HG03025 (cell line): ENCODE measurements around the gene VASP.
"Not testable (repeated sequence)": the region's sequence is repeated elsewhere in the genome, so short reads cannot be mapped to it uniquely, and the experiment has no call there.

Experiments
- ATAC-seq: cut with Tn5 transposase; IDR thresholded peaks from one replicate; pipeline ENCODE4 v1.9.1; 2021; ENCODE audit warnings: mild to moderate bottlenecking, moderate library complexity; ENCODE audit not compliant: unreplicated experiment, low FRiP score

Gene VASP

DNA sequence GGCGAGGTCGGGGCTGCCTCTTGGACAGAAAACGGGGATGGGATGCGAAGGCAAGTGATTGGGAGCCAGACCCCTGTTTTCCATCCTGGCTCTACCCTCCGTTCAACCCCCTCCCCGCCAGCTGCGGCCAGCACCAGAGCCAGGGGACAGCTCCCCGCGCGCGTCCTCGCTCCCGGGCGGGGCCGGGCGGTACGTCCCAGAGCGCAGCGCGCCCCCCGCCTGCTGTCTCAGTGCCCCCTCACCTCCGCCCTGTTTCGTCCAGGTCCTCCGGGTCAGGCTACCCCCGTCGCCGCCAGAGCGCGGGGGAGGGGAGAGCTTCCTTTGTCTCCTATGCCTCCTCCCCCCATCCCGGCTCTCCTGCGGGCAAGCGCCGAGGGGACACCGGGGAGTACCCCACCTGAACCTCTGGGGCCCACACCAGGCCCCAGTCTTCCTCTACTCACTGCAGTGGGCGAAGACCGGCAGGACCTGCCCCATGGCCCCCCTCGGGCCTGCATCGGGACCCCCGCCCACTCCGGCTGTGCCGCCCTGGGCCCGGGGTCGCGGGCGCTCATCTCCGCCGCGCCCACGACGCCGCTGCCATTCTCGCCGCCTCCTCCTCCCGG lies 10.8 kb upstream of the VASP start:
- ATAC-seq = no peak

- no peak for ATAC-seq
These were observed 9.5 kb upstream of the VASP start for GRCh38 chr19:45497791-45498190.

DNA sequence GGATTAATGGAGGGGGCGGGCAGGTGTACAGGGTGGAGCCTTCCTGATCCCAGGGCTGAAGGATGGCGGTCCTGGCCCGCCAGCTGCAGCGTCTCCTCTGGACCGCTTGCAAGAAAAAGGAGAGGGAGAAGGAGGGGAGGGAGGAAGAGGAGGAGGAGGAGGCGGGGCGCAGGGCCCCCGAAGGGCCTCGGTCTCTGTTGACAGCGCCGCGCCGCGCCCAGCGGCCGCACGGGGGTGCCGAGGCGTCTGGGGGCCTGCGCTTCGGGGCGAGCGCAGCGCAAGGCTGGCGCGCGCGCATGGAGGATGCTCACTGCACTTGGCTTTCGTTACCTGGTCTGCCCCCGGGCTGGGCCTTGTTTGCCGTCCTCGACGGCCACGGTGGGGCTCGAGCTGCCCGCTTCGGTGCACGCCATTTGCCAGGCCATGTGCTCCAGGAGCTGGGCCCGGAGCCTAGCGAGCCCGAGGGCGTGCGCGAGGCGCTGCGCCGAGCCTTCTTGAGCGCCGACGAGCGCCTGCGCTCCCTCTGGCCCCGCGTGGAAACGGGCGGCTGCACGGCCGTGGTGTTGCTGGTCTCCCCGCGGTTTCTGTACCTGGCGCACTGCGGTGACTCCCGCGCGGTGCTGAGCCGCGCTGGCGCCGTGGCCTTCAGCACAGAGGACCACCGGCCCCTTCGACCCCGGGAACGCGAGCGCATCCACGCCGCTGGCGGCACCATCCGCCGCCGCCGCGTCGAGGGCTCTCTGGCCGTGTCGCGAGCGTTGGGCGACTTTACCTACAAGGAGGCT lies 8.7 kb upstream of the VASP start, which contains the start of gene PPM1N:
PPM1N (plus strand) TSS at position 33 of the 785 bp plus-strand sequence; CDS start at position 63, 30 bp downstream.
- ATAC-seq = no peak

DNA sequence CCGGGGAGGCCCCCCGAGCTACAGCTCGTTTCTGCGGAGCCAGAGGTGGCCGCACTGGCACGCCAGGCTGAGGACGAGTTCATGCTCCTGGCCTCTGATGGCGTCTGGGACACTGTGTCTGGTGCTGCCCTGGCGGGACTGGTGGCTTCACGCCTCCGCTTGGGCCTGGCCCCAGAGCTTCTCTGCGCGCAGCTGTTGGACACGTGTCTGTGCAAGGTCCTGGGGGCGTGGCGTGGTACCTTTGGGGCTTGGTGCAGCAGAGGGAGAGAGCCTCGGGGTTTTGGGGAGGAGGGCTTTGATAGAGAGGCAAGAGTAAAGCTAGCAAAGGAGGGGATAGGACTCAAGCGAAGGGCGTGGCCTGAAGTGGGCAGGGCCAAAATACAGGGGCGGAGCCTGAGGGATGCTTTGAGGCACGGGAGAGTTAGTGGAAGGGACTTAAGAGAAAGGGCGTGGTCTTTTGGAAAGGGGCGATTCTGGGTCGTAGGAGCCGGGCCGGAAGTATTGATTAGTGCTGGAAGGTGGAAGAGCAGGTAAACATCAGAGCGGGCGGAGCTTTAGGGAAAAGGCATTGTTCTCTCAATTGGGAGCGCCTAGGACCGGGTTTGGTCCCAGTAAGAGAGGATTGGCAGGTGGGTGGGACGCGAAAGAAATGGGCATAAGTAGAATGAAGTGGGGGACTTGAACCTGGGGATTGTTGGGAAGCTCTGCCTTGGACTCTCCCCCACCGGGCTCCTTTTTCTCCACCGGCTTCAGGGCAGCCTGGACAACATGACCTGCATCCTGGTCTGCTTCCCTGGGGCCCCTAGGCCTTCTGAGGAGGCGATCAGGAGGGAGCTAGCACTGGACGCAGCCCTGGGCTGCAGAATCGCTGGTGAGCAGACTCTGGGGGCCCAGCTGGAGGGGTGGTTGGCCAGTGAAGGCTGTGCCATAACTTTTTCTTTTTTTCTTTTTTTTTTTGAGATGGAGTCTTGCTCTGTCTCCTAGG lies 7.8 kb upstream of the VASP start:
- ATAC-seq = no peak

DNA sequence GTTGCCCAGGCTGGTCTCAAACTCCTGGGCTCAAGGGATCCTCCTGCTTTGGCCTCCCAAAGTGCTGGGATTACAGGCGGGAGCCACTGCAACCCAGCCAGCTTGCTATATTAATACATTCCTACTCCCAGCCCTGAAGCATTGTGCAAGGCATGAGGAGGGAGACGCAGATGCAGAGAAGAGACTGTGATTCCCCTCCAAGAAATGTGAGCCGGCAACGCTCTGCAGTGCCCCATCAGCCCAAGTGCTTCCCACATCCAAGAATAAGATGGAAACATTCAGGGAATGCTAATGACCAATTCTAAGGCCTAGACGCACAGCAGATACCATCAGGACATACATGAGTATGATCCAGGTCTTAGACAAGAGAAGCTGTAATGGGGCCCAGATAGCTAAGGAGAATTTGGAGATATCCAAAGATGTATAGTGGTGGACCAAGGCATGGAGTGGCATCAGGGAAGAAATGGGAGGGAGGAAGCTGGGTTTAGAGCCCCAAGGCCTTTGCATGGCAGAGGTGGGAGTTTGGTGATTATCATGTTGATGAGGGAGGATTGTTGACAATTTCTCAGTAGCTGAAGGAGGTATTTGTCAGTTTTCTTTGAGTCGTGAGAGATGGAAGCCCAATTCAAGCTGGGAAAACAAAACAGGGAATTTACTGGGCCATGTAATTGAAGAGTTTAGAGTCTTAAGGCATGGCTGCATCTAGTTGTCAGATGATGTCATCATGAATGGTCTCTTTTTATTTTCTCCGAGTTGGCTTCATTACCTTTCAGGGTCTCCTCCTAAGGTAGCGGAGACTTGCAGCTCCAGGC lies 6.2 kb upstream of the VASP start:
- no peak for ATAC-seq

- ATAC-seq = no peak
These were observed 5.6 kb upstream of the VASP start for GRCh38 chr19:45501730-45502014.

DNA sequence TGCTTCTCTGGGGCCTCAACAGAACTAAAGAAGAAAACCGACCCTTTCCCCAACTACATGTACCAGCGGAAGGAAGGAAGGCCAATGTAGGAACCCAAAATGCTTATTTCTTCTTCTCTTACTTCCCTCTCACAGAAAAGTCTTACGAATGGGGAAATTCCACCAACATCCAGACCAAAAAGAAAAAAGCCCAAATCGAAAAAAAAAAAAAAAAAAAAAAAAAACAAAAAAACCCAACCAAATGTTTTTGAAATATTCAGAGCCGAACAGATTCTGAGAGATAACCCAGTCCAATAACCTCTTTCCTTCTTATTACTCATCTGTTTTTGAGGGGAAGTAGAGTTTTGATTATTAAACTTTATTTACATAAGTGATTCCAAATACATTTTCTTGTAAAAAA lies 5.2 kb upstream of the VASP start:
- no peak for ATAC-seq

- no peak for ATAC-seq
These were observed 3.4 kb upstream of the VASP start for GRCh38 chr19:45503909-45504308.

DNA sequence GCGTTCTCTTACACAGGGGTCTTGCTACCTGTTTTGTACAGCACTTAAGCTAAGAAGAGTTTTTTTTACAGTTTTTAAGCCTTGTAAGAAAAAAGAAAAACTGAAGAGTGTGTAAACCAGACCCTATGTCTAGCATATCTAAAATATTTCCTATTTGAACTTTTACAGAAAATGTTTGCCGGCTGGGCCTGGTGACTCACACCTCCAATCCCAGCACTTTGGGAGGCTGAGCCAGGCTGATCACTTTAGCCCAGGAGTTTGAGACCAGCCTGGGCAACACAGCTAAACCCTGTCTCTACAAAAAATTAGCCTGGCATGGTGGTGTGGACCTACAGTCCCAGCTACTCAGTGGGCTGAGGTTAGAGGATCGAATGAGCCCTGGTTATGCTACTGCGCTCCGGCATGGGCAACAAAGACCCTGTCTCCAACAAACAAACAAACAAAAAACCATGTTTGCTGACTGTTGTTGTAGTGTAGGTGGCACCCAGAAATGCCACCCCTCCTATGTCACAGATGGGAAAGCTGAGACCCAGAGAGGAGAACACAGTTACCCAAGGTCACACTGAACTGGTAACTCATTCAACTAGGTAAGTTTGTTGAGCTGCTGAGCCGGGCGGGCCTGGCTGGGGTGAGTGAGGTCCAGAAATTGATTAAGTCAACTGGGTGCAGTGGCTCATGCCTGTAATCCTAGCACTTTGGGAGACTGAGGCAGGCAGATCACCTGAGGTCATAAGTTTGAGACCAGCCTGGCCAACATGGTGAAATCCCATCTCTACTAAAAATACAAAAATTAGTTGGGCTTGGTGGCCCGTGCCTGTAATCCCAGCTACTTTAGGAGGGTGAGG lies 1.9 kb upstream of the VASP start:
- no peak for ATAC-seq

DNA sequence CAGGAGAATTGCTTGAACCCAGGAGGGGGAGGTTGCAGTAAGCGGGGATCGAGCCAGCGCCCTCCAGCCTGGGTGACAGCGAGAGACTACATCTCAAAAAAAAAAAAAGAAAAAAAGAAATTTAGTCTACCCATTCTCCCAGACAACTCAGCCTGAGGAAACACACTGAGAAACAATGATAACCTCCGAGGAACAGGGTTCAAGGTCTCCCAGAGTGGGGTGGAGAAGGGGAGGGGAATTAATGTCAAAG lies 1.4 kb upstream of the VASP start:
- no peak for ATAC-seq

DNA sequence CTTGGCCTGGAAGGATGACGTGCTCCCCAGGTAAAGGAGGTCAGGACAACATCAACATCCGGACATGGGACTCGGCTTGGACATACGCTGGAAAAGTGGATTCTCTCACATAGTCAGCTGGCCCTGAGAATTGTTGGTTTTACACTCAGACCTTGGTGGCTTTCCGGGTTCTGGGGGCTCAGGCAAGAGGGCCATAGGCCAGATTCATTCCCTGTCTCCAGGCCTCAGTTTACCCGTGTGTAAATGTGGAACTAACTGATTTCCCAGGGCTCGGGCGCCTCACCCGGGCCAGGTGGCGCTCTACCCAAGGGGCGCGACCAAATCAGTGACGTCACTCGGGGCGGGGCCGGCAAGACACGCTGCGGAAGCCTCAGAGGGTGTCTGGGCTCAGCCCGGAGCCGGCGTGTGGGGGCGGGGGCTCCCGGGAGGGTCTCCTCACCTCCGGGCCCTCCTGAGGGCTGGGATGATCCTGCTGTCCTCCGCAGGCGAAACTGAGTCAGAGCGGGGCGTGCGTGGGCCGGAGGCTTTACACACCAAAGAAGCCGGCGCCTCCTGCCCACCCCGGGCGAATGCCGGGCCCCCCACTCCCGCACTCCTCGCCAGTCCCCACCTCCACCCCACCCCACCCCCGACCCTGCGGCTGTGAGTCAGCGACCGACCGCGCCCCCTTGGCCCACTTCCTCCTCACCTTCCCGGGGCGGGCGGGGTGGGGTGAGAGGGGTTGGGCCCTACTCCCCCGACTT lies 862 bp upstream of the VASP start:
- peak; percentile 43 for ATAC-seq

DNA sequence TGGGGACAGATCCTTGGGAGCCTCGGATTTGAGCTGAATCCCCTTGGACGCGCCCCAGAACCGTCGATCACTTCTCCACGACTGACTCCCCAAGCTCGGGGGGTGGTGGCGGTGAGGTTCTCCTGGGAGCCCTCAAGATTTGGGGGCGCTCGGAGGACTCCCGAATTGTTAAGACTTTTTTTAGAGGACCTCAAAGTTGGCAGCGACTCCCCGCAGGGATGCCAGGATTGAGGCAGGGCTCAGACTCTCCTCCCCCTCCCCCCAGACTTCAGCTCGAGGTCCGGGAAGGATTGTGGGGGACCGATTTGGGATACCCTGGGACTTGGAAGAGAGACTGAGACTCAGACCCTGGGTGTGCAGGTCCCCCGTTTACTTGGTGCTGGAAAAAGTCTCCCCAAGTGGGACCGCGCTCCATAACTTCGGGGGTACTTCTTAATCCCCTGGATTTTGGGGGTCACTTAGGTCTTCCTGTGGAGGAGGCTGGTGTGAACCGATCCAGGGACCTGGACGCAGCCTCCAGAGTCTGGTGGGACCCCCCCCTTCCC lies 665 bp downstream of the VASP start:
- no peak for ATAC-seq

DNA sequence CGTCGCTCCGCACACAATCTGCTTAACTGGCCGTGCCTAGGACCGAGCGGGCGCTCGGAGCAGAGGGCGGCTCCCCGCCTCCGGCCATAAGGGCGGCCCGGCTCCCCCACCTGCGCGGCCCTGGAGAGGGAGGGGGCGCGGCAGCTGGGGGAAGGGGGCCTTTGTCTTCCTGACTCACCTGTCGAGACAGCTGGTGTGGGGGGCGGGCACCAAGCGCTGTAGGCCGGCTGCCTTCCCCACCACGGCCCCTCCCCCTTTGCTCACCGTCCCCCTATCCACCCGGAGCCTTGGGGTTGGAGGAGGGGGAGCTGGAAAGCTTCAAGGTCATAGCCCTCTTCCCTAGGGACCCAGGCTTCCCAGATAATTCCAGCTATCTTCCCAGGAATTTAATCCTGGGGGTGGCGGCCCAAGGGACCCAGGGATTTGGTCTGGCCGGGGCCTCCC lies 1.2 kb downstream of the VASP start:
- no peak for ATAC-seq

DNA sequence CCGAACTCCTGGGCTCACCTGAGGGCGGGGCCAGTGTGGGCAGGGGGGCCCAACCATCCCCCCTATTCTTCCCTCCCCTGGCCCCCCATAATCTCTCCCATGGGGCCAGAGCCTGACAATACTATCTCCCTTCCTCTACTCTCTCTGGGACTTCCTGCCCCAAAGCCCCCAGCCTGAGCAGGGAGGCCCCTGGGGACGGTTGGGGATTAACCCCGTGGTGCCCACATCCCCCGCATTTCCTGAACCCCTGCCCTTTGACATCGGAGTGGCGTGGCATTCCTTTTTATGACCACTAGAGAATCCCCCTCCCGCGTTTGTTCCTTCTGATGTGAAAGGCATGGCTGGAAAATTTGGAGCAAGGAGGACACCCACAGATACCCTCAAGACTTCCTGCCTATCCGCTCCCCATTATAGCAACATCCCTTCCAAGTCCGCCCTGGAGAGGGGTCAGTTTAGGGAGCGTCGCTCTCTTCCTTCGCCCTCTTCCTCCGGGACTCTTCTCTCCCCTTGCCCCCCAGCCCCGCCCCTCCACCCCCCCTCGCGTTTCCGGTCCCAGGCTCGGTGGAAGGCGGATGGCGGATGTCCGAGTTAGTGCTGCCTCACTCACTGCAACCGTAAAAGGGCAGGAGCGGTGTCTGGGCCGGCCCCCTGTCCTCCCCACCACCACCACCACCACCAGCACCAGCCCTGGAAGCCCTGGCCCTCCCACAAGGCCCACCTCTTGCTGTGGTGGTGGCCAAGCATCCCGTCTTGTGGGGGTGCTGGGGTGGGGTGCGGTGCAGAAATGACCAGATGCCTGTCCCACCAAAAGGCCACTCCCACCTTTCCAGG lies 1.8 kb downstream of the VASP start:
- ATAC-seq = no peak

- ATAC-seq = no peak
These were observed 2.4 kb downstream of the VASP start for GRCh38 chr19:45509692-45510015.

DNA sequence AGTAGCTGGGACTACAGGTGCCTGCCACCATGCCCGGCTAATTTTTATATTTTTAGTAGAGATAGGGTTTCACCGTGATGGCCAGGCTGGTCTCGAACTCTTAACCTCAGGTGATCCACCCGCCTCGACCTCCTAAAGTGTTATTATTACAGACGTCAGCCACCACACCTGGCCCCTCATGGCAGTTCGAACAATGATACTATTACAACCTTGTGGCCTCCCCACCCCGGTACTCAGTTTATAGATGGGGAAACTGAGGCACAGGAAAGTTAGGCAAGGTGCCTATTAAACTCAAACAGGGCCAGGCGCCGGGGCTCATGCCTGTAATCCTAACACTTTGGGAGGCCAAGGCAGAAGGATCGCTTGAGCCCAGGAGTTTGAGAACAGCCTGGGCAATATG lies 3.1 kb downstream of the VASP start:
- ATAC-seq = not testable (repeated sequence)

GRCh38 chr19:45511074-45511473 lies 3.8 kb downstream of the VASP start:
- no peak for ATAC-seq

DNA sequence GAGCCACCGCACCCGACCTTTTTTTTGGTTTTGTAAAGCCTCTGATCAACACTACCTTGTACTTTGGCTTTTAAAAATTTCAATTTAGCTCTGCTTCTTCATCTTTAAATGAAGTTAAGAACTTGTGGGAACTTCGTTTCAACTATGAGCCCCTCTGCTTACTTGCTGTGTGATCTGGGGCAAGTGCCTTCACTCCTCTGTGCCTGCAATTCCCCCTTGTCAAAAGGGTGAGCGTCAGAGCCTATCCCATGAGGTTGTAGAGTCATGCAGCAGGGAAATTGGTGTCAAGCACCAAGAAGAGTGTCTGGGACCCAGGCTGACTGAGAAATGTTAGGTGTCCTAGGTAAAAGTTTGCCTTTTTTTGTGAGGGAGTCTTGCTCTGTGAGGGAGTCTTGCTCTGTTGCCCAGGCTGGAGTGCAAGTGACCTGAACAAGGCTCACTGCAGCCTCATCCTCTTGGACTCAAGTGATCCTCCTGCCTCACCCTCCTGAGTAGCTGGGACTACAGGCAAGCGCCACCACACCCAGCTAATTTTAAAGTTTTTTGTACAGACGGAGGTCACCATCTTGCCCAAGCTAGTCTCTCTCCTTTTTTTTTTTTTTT lies 5.7 kb downstream of the VASP start:
- no peak for ATAC-seq
